PFSK-1 (cell line): Measurements from ENCODE around the gene AMOTL1.

ENCODE experiments used
- FOXP2 ChIP-seq: optimal IDR thresholded peaks from 2 replicates; pipeline ENCODE3; 2011; ENCODE audit warnings: borderline replicate concordance, control low read depth, inconsistent platforms; ENCODE audit not compliant: insufficient read depth; ENCODE audit errors: extremely low read length, extremely low read depth
- POLR2AphosphoS5 ChIP-seq: IDR thresholded peaks from 2 replicates; pipeline ENCODE4 v1.6.1; 2012; ENCODE audit warnings: low read depth, mild to moderate bottlenecking, control low read depth, low read length, moderate library complexity
- SIN3A ChIP-seq: IDR thresholded peaks from 2 replicates; pipeline ENCODE4 v1.6.1; 2012; ENCODE audit warnings: mild to moderate bottlenecking, low read length, moderate library complexity, borderline replicate concordance; ENCODE audit not compliant: insufficient read depth
- TAF1 ChIP-seq: IDR thresholded peaks from 2 replicates; pipeline ENCODE4 v1.6.1; 2012; ENCODE audit warnings: low read length, control low read depth, borderline replicate concordance; ENCODE audit not compliant: insufficient read depth
- TF ChIP-seq, protein P1 (sequence below), 2 experiments: IDR thresholded peaks; 2 replicates each; pipeline versions ENCODE4 v1.6.1 to v1.8.0; 2011 to 2012; ENCODE audit warnings: low read depth in 2 of 2, low read length in 2 of 2, control low read depth in 1 of 2, inconsistent platforms in 1 of 2, mild to moderate bottlenecking in 1 of 2, moderate library complexity in 1 of 2; ENCODE audit not compliant: insufficient read depth in 1 of 2

Gene AMOTL1

DNA sequence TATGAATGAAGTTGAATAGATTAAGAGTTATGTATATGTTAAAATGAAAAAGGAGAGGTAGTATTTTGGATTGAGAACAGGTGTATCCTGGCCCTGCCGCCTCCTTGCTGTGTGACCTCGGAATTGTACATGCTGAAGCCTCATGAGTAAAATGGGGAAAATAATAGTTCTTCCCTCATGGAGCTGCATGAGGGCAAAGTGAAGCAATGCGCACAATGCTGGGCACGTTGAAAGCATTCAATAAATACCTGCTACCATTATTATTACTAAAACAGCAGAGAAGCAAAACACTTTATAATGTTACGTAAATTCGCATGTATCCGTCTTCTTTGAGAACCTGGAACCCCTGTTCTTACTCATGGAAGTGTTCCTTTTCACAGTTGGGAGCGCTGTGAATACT lies 5.7 kb downstream of the AMOTL1 start:
- TF ChIP-seq SIN3A = no peak
- TF ChIP-seq TAF1 = no peak
- TF ChIP-seq, protein P1, sequence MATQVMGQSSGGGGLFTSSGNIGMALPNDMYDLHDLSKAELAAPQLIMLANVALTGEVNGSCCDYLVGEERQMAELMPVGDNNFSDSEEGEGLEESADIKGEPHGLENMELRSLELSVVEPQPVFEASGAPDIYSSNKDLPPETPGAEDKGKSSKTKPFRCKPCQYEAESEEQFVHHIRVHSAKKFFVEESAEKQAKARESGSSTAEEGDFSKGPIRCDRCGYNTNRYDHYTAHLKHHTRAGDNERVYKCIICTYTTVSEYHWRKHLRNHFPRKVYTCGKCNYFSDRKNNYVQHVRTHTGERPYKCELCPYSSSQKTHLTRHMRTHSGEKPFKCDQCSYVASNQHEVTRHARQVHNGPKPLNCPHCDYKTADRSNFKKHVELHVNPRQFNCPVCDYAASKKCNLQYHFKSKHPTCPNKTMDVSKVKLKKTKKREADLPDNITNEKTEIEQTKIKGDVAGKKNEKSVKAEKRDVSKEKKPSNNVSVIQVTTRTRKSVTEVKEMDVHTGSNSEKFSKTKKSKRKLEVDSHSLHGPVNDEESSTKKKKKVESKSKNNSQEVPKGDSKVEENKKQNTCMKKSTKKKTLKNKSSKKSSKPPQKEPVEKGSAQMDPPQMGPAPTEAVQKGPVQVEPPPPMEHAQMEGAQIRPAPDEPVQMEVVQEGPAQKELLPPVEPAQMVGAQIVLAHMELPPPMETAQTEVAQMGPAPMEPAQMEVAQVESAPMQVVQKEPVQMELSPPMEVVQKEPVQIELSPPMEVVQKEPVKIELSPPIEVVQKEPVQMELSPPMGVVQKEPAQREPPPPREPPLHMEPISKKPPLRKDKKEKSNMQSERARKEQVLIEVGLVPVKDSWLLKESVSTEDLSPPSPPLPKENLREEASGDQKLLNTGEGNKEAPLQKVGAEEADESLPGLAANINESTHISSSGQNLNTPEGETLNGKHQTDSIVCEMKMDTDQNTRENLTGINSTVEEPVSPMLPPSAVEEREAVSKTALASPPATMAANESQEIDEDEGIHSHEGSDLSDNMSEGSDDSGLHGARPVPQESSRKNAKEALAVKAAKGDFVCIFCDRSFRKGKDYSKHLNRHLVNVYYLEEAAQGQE (IDR thresholded peaks at IDR 0.05; ENCODE audit: insufficient read depth in 1 of 2, low read depth in 2 of 2, low read length in 2 of 2) = no peak
- TF ChIP-seq FOXP2 = no peak
- TF ChIP-seq POLR2AphosphoS5 = no peak

DNA sequence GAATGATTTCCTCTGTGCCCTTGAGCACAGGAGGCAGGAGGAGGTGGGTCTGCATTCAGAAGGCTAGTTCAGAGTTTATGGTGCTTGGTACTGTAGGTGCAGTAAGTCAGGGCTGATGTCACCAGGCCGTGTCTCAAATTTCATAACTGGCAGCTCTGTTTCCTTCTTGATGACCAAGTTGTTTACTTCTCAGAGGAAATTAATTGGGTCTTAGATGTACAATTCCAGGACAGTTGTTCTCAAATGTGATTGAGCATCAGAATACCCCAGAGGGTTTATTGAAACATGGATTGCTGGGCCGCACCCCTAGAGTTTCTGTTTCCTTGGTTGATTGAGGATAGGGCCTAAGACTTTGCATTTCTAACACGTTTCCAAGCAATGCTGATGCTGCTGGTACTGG lies 6.2 kb downstream of the AMOTL1 start:
- TF ChIP-seq SIN3A (no peak), FOXP2 (peak; percentile 60), TAF1 (no peak)

DNA sequence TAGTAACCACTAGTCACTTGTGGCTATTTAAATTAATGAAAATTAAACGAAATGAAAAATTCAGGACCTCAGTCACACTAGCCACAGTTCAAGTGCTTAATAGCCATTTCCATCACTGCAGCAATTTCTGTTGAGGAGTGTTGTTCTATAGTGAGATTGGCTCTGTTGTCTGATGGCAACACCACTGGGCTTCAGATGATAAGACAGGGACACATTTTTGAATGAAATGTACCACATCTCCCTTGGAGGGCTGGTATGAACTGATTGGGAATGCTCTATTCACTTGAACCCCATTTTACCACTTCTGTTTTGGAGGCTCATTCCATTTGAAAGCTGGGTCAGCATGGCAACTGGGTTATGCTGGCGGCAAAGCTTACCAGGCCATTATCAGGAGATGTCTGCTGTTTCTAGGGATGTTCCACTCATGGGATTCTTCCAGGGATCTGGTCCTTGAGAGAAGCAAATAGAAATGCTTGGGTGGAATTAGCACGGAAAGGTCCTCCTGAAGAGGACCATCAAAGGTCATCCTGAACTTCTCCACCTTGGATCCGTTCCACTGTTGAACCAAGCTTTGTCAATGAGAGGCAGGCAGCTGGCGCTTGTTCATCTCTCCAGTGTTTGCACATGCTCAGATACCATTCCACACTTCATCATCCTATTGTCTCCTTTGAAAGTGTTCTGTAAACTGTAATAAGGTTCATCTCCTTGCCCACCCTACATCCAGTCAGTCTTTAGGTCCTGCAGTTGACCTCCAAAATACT lies 7.6 kb downstream of the AMOTL1 start:
- TF ChIP-seq TAF1 (no peak), SIN3A (no peak), POLR2AphosphoS5 (no peak), FOXP2 (no peak)
- TF ChIP-seq, protein P1 (IDR thresholded peaks at IDR 0.05; ENCODE audit: insufficient read depth in 1 of 2, low read depth in 2 of 2, low read length in 2 of 2) = no peak

DNA sequence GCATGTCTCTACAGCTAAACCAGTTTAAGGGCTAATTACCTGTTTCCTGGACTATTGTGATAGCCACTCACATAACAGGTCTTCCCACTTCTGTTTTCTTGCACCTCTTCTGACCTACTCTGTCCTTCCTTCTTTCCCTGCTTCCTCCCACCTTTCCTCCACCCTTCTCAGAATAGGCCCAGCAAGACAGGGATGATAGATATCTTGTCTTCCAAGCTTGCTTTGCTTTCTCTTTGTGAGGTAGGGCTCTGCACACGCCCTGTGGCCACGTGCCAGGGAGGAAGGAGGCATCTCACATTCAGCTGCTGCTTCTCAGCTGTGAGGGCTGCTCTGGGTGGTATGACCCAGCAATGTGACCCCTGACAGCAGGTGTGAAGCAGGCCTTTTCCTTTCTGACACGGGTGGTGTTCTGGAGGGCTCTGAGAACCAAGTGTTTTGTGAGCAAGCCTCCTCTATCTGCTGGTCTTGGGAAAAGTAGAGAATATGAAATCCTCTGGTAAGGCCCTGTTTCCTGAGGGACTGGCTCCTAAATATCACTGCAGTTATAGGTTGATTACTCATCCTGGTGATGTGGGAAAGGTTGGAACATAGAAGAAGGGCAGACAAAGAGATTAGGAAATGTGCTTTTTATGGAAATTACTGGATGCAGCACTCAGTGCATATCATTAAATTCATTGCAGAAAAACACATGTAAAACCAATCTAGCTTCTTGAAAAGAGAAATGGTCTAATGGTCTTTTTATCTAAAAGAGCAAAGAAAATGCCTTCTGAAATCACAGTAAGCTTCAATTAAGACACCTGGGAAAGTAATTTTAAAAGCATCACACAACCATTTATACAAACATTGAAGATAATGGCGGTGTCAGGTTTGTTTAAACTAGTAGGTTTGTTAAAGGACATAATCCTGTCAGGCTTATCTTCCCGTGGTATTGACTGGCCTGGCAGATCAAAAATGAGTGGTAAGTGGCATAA lies 8.5 kb downstream of the AMOTL1 start:
- TF ChIP-seq SIN3A (peak; percentile 77; the same call in 1 of the 2 replicates), FOXP2 (no peak), TAF1 (peak; percentile 33; the same call in 1 of the 2 replicates), POLR2AphosphoS5 (no peak)
- TF ChIP-seq, protein P1 (IDR thresholded peaks at IDR 0.05; ENCODE audit: insufficient read depth in 1 of 2, low read depth in 2 of 2, low read length in 2 of 2) = no peak

DNA sequence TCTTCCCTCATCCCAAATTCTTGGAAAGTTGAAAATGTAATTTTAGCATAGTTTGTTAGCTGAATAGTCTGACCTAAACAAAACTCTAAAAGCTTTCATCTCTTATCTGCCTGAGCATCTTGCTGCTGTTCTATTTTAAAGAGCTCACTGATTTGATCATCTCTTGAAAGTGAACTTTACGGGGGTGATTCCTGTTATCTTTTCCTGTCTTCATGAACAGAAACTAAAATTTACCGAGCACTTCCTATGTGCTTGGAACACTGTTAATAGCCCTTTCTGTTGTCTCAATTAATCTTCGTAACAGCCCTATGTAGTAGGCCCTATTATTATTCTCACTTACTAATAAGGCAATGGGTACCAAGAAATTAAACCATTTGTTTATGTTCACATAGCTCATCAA lies 12.3 kb downstream of the AMOTL1 start:
- no peak for TF ChIP-seq POLR2AphosphoS5
- TF ChIP-seq, protein P1 (IDR thresholded peaks at IDR 0.05; ENCODE audit: insufficient read depth in 1 of 2, low read depth in 2 of 2, low read length in 2 of 2) = no peak
- no peak for TF ChIP-seq SIN3A
- no peak for TF ChIP-seq TAF1
- no peak for TF ChIP-seq FOXP2
